HG03045 (cell line): Measurements from ENCODE around the gene CLRN2.

Source experiments
- ATAC-seq: cut with Tn5 transposase; IDR thresholded peaks from one replicate; pipeline ENCODE4 v1.9.1; 2021; ENCODE audit warnings: mild to moderate bottlenecking, moderate library complexity; ENCODE audit not compliant: unreplicated experiment

CLRN2 gene

GRCh38 chr4:17514865-17515264 lies at the start of gene CLRN2:
CLRN2 (plus strand) TSS chr4:17515165; CDS start chr4:17515267, 102 bp downstream.
- ATAC-seq, result no peak

GRCh38 chr4:17468619-17469221 lies 46.2 kb upstream of the CLRN2 start:
- ATAC-seq, result no peak

GRCh38 chr4:17469931-17470674 lies 44.9 kb upstream of the CLRN2 start:
- no peak for ATAC-seq

- ATAC-seq, result no peak
These were observed 39.5 kb upstream of the CLRN2 start for GRCh38 chr4:17475481-17475880.

GRCh38 chr4:17476853-17477252 lies 38.1 kb upstream of the CLRN2 start:
- no peak for ATAC-seq

GRCh38 chr4:17477774-17478472 lies 37.0 kb upstream of the CLRN2 start:
- ATAC-seq, result no peak

GRCh38 chr4:17480210-17480927 lies 34.6 kb upstream of the CLRN2 start:
- no peak for ATAC-seq

GRCh38 chr4:17480955-17481354 lies 34.0 kb upstream of the CLRN2 start:
- no peak for ATAC-seq

GRCh38 chr4:17482716-17483115 lies 32.2 kb upstream of the CLRN2 start:
- no peak for ATAC-seq

- no peak for ATAC-seq
These were observed 25.8 kb upstream of the CLRN2 start for GRCh38 chr4:17489123-17489522.

- ATAC-seq, result no peak
These were observed 25.2 kb upstream of the CLRN2 start for GRCh38 chr4:17489721-17490120.

- no peak for ATAC-seq
These were observed 24.3 kb upstream of the CLRN2 start for GRCh38 chr4:17490575-17491059.

- no peak for ATAC-seq
These were observed 23.8 kb upstream of the CLRN2 start for GRCh38 chr4:17491196-17491595.

GRCh38 chr4:17492058-17492741 lies 22.8 kb upstream of the CLRN2 start:
- no peak for ATAC-seq

GRCh38 chr4:17492876-17493275 lies 22.1 kb upstream of the CLRN2 start:
- no peak for ATAC-seq

- no peak for ATAC-seq
These were observed 21.3 kb upstream of the CLRN2 start for GRCh38 chr4:17493619-17494018.

- ATAC-seq, result no peak
These were observed 20.4 kb upstream of the CLRN2 start for GRCh38 chr4:17494258-17495190.

GRCh38 chr4:17497890-17498523 lies 17.0 kb upstream of the CLRN2 start:
- ATAC-seq, result no peak

GRCh38 chr4:17500574-17500973 lies 14.4 kb upstream of the CLRN2 start:
- no peak for ATAC-seq
